Esophagus muscularis mucosa (tissue), 4 donors: ENCODE results near the gene DHRS9. TPM values are rescaled to one million over a fixed set of nuclear protein-coding genes. Genes with fewer than 3 reads are reported as not detected.

Source experiments
- DNase-seq: peaks from one replicate; pipeline ENCODE4 v3.0.0-alpha.2; 2017; ENCODE audit errors: extremely low spot score
- H3K27ac ChIP-seq, 4 donors: fragments of 200-600 bp; sonication (generic); replicated peaks in 1 of 4; 1 replicate in 3 of 4; 2 replicates in 1 of 4; pipeline ENCODE4 v1.5.1; 2016 to 2019; ENCODE audit warnings: mild to moderate bottlenecking in 1 of 4
- H3K27me3 ChIP-seq, 4 donors: fragments of 200-600 bp; sonication (generic); one replicate each; pipeline versions ENCODE4 v1.5.1 to v1.6.0; 2016 to 2019
- H3K36me3 ChIP-seq, 4 donors: fragments of 200-600 bp; sonication (generic); one replicate each; pipeline ENCODE4 v1.5.1; 2016 to 2019
- H3K4me1 ChIP-seq, 4 donors: fragments of 200-600 bp; sonication (generic); one replicate each; pipeline ENCODE4 v1.5.1; 2016 to 2019
- H3K4me3 ChIP-seq, 4 donors: fragments of 200-600 bp; sonication (generic); 1 replicate in 2 of 4; 2 replicates in 2 of 4; pipeline ENCODE4 v1.5.1; 2016 to 2019; ENCODE audit warnings: mild to moderate bottlenecking in 4 of 4, moderate library complexity in 1 of 4
- H3K9me3 ChIP-seq, 4 donors: fragments of 200-600 bp; sonication (generic); 1 replicate in 3 of 4; 2 replicates in 1 of 4; pipeline ENCODE4 v1.5.1; 2016 to 2019
- CTCF ChIP-seq, 3 experiments: fragments of 200-600 bp in 2 of 3; fragments of 450-650 bp in 1 of 3; sonication (generic) in 2 of 3; IDR thresholded peaks; one replicate each; pipeline ENCODE4 v1.5.1; 2017 to 2019; ENCODE audit warnings: antibody characterized with exemption in 3 of 3, mild to moderate bottlenecking in 2 of 3, moderate library complexity in 1 of 3
- EP300 ChIP-seq: sonication (generic); formaldehyde crosslinking; IDR thresholded peaks from one replicate; pipeline ENCODE4 v1.6.1; 2017; ENCODE audit warnings: antibody characterized with exemption
- POLR2A ChIP-seq: fragments of 450-650 bp; IDR thresholded peaks from one replicate; pipeline ENCODE4 v1.6.1; 2017; ENCODE audit warnings: antibody characterized with exemption, moderate library complexity, mild to moderate bottlenecking, low read depth
- POLR2AphosphoS5 ChIP-seq, 2 donors: sonication (generic); formaldehyde crosslinking; IDR thresholded peaks; one replicate each; pipeline ENCODE4 v1.6.1; 2017; ENCODE audit warnings: antibody characterized with exemption in 2 of 2
- WGBS: methylation state at CpG from one replicate; pipeline ENCODE4 v1.1.5; 2018; 5-methylcytosine and 5-hydroxymethylcytosine counted together
- intact Hi-C: fragments of 100-400 bp; cut with DNase I; formaldehyde crosslinking; loops from one replicate; pipeline ENCODE4 v1.15.1; 2023
- total RNA-seq, 4 donors: library from RNA; depleted of rRNA; stranded (reverse); fragments of >200 nt; gene quantifications; one replicate each; pipeline versions ENCODE4 v1.1.0 to v1.2.1, GENCODE V29; 2016

The DHRS9 gene
- total RNA-seq, 4 donors from 2014 or later: 0.75 to 0.99 (median 0.83) TPM; not detected in 1

- WGBS: 77% methylated on average over 2 of the region's 2 CpGs
Measured at GRCh38 chr2:169069833-169070232, 470 bp downstream of the DHRS9 start.

GRCh38 chr2:169071455-169071854, 2.1 kb downstream of the DHRS9 start:
- Histone ChIP-seq H3K4me1 (no peaks in the 10 kb centered on the region), H3K27ac (no peak overlapping the region), H3K4me3 (no peak overlapping the region), H3K36me3 (no peaks in the 10 kb centered on the region), H3K27me3 (no peaks in the 10 kb centered on the region), H3K9me3 (no peaks in the 10 kb centered on the region)
- 62% methylated on average over 5 of the region's 5 CpGs for WGBS
- intact Hi-C loops: no loop called here
- no peak for TF ChIP-seq POLR2A
- TF ChIP-seq POLR2AphosphoS5 (IDR thresholded peaks at IDR 0.05): no peak
- no peak for TF ChIP-seq CTCF (IDR thresholded peaks at IDR 0.05)
- TF ChIP-seq EP300: no peak
- DNase-seq: no peak

More at GRCh38 chr2:169069833-169070232, 470 bp downstream of the DHRS9 start:
- H3K9me3 ChIP-seq: no peaks in the 10 kb centered on the region
- H3K4me1 ChIP-seq: no peaks in the 10 kb centered on the region
- no peak overlapping the region for H3K27ac ChIP-seq
- no peaks in the 10 kb centered on the region for H3K27me3 ChIP-seq
- H3K4me3 ChIP-seq: no peak overlapping the region
- no peak for DNase-seq
- TF ChIP-seq EP300 (no peak), POLR2A (no peak), POLR2AphosphoS5 (IDR thresholded peaks at IDR 0.05) (no peak), CTCF (IDR thresholded peaks at IDR 0.05) (no peak)
- H3K36me3 ChIP-seq: no peaks in the 10 kb centered on the region
- intact Hi-C loops: no loop called here

- no peak overlapping the region for H3K27ac ChIP-seq
Measured at GRCh38 chr2:169072163-169072925, 3.0 kb downstream of the DHRS9 start.

GRCh38 chr2:169073211-169073962, 4.0 kb downstream of the DHRS9 start:
- TF ChIP-seq EP300 (no peak), POLR2A (no peak), POLR2AphosphoS5 (IDR thresholded peaks at IDR 0.05) (no peak), CTCF (IDR thresholded peaks at IDR 0.05) (no peak)
- intact Hi-C loops: no loop called here
- H3K4me3 ChIP-seq: no peak overlapping the region
- DNase-seq: no peak
- no peaks in the 10 kb centered on the region for H3K36me3 ChIP-seq
- 87% methylated on average over 3 of the region's 3 CpGs for WGBS
- no peaks in the 10 kb centered on the region for H3K9me3 ChIP-seq
- no peak overlapping the region for H3K27ac ChIP-seq
- no peaks in the 10 kb centered on the region for H3K4me1 ChIP-seq
- H3K27me3 ChIP-seq: no peaks in the 10 kb centered on the region

More at GRCh38 chr2:169072163-169072925, 3.0 kb downstream of the DHRS9 start:
- DNase-seq: no peak
- TF ChIP-seq POLR2A: no peak
- TF ChIP-seq POLR2AphosphoS5 (IDR thresholded peaks at IDR 0.05): no peak
- no peak for TF ChIP-seq CTCF (IDR thresholded peaks at IDR 0.05)
- no peak for TF ChIP-seq EP300
- no peak overlapping the region for H3K4me3 ChIP-seq
- H3K4me1 ChIP-seq: no peaks in the 10 kb centered on the region
- no peaks in the 10 kb centered on the region for H3K27me3 ChIP-seq
- 64% methylated on average over 4 of the region's 4 CpGs for WGBS
- no peaks in the 10 kb centered on the region for H3K9me3 ChIP-seq
- H3K36me3 ChIP-seq: no peaks in the 10 kb centered on the region
- intact Hi-C loops: no loop called here
